HG02588 (cell line): ENCODE results near the gene STRN3.
"Not testable (repeated sequence)": the region's sequence is repeated elsewhere in the genome, so short reads cannot be mapped to it uniquely, and the experiment has no call there.

ENCODE experiments used
- ATAC-seq: cut with Tn5 transposase; IDR thresholded peaks from one replicate; pipeline ENCODE4 v1.9.1; 2021; ENCODE audit warnings: mild to moderate bottlenecking, moderate library complexity; ENCODE audit not compliant: unreplicated experiment

The STRN3 gene

GRCh38 chr14:30921788-30922187 is 104.4 kb downstream of the STRN3 start:
- no peak for ATAC-seq

GRCh38 chr14:30921305-30921704 is 104.9 kb downstream of the STRN3 start:
- no peak for ATAC-seq

- no peak for ATAC-seq
These were observed 110.6 kb downstream of the STRN3 start for GRCh38 chr14:30915596-30915995.

- ATAC-seq, result no peak
These were observed 111.4 kb downstream of the STRN3 start for GRCh38 chr14:30914812-30915211.

GRCh38 chr14:30908826-30909225 is 117.4 kb downstream of the STRN3 start:
- ATAC-seq, result no peak

GRCh38 chr14:30907659-30908057 is 118.5 kb downstream of the STRN3 start:
- no peak for ATAC-seq

GRCh38 chr14:30906752-30907658 is 119.2 kb downstream of the STRN3 start:
- ATAC-seq, result no peak

- no peak for ATAC-seq
These were observed 122.7 kb downstream of the STRN3 start for GRCh38 chr14:30903285-30904124.

- not testable (repeated sequence) for ATAC-seq
These were observed 129.1 kb downstream of the STRN3 start for GRCh38 chr14:30897121-30897520.

- ATAC-seq, result no peak
These were observed 129.7 kb downstream of the STRN3 start for GRCh38 chr14:30896435-30896834.

- no peak for ATAC-seq
These were observed 131.2 kb downstream of the STRN3 start for GRCh38 chr14:30894923-30895515.

- no peak for ATAC-seq
These were observed 132.4 kb downstream of the STRN3 start for GRCh38 chr14:30893819-30894218.

- ATAC-seq, result no peak
These were observed 137.0 kb downstream of the STRN3 start for GRCh38 chr14:30889244-30889594.

- no peak for ATAC-seq
These were observed 137.5 kb downstream of the STRN3 start for GRCh38 chr14:30888480-30889243.

GRCh38 chr14:30885840-30886740 is 140.1 kb downstream of the STRN3 start:
- ATAC-seq, result no peak

- no peak for ATAC-seq
These were observed 141.3 kb downstream of the STRN3 start for GRCh38 chr14:30884901-30885300.

GRCh38 chr14:30883508-30884294 is 142.5 kb downstream of the STRN3 start:
- no peak for ATAC-seq

GRCh38 chr14:30882431-30882830 is 143.7 kb downstream of the STRN3 start:
- ATAC-seq, result no peak

- no peak for ATAC-seq
These were observed 149.5 kb downstream of the STRN3 start for GRCh38 chr14:30876692-30877091.
